Gastroesophageal sphincter (tissue), 4 donors: Measurements from ENCODE around the gene PARD3. TPM values are rescaled to one million over a fixed set of nuclear protein-coding genes. Genes with fewer than 3 reads are reported as not detected.

Experiments used
- ATAC-seq: fragments of 150-250 bp; one replicate; pipeline ENCODE4 v1.9.1; 2016; ENCODE audit warnings: mild to moderate bottlenecking, moderate library complexity
- H3K27ac ChIP-seq, 4 donors: fragments of 200-600 bp; sonication (generic) in 3 of 4; 1 replicate in 3 of 4; 2 replicates in 1 of 4; pipeline ENCODE4 v1.5.1; 2016 to 2019
- H3K27me3 ChIP-seq: fragments of 200-600 bp; sonication (generic); one replicate; pipeline ENCODE4 v1.5.1; 2019
- H3K36me3 ChIP-seq, 2 donors: fragments of 200-600 bp; sonication (generic); one replicate each; pipeline ENCODE4 v1.5.1; 2019; ENCODE audit warnings: control low read depth in 1 of 2
- H3K4me1 ChIP-seq, 3 donors: fragments of 200-600 bp; sonication (generic); 1 replicate in 2 of 3; 2 replicates in 1 of 3; pipeline ENCODE4 v1.5.1; 2016 to 2019; ENCODE audit warnings: control low read depth in 2 of 3
- H3K4me3 ChIP-seq, 2 donors: fragments of 200-600 bp; sonication (generic); one replicate each; pipeline ENCODE4 v1.5.1; 2019; ENCODE audit warnings: mild to moderate bottlenecking in 1 of 2, moderate library complexity in 1 of 2
- H3K9me3 ChIP-seq, 3 donors: fragments of 200-600 bp; sonication (generic); one replicate each; pipeline ENCODE4 v1.5.1; 2017 to 2019; ENCODE audit warnings: control low read depth in 2 of 3
- EP300 ChIP-seq: sonication (generic); formaldehyde crosslinking; IDR thresholded peaks from one replicate; pipeline ENCODE4 v1.6.1; 2017; ENCODE audit warnings: antibody characterized with exemption, mild to moderate bottlenecking
- POLR2A ChIP-seq, 2 donors: fragments of 450-650 bp; IDR thresholded peaks; one replicate each; pipeline ENCODE4 v1.6.1; 2017; ENCODE audit warnings: antibody characterized with exemption in 2 of 2, mild to moderate bottlenecking in 2 of 2, moderate library complexity in 1 of 2
- POLR2AphosphoS5 ChIP-seq: sonication (generic); formaldehyde crosslinking; IDR thresholded peaks from one replicate; pipeline ENCODE4 v1.6.1; 2017; ENCODE audit warnings: antibody characterized with exemption
- WGBS, 2 donors: methylation state at CpG; one replicate each; pipeline ENCODE4 v1.1.5; 2018; ENCODE audit warnings: low coverage in 1 of 2; 5-methylcytosine and 5-hydroxymethylcytosine counted together
- total RNA-seq, 4 donors: library from RNA; depleted of rRNA; stranded (reverse); fragments of >200 nt; gene quantifications; one replicate each; pipeline ENCODE4 v1.1.0, GENCODE V29; 2016
- TF ChIP-seq, protein P1 (sequence below), 4 experiments: fragments of 200-600 bp in 2 of 4; fragments of 450-650 bp in 2 of 4; sonication (generic) in 1 of 4; IDR thresholded peaks; one replicate each; pipeline ENCODE4 v1.5.1; 2017 to 2019; ENCODE audit warnings: antibody characterized with exemption in 4 of 4, mild to moderate bottlenecking in 2 of 4, moderate library complexity in 2 of 4

PARD3 gene
- total RNA-seq, 4 donors from 2014 or later: 101 to 127 (median 115) TPM

- Histone ChIP-seq H3K4me1 (peaks cover 0 to 31% (median 7%) of the 10 kb centered on the region in 3 donors), H3K4me3 (no peak overlapping the region), H3K36me3 (peaks cover 0 to 34% of the 10 kb centered on the region in 2 donors), H3K27ac (peak overlapping the region in 1 of 4 donors; percentile 37), H3K27me3 (no peaks in the 10 kb centered on the region), H3K9me3 (no peaks in the 10 kb centered on the region)
- TF ChIP-seq, protein P1, sequence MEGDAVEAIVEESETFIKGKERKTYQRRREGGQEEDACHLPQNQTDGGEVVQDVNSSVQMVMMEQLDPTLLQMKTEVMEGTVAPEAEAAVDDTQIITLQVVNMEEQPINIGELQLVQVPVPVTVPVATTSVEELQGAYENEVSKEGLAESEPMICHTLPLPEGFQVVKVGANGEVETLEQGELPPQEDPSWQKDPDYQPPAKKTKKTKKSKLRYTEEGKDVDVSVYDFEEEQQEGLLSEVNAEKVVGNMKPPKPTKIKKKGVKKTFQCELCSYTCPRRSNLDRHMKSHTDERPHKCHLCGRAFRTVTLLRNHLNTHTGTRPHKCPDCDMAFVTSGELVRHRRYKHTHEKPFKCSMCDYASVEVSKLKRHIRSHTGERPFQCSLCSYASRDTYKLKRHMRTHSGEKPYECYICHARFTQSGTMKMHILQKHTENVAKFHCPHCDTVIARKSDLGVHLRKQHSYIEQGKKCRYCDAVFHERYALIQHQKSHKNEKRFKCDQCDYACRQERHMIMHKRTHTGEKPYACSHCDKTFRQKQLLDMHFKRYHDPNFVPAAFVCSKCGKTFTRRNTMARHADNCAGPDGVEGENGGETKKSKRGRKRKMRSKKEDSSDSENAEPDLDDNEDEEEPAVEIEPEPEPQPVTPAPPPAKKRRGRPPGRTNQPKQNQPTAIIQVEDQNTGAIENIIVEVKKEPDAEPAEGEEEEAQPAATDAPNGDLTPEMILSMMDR (IDR thresholded peaks at IDR 0.05): no peak
- TF ChIP-seq EP300: no peak
- peak; percentile 81 for TF ChIP-seq POLR2AphosphoS5
- no peak for TF ChIP-seq POLR2A (IDR thresholded peaks at IDR 0.05)
- WGBS, 2 donors: 41 to 49% methylated on average over 5 of the region's 6 CpGs
- peak; percentile 69 for ATAC-seq
Observed at GRCh38 chr10:34319197-34319846, 495.8 kb downstream of the PARD3 start.

GRCh38 chr10:34316154-34316553 is 498.9 kb downstream of the PARD3 start:
- 59 to 82% methylated on average over 2 of the region's 2 CpGs for WGBS, 2 donors
- no peak overlapping the region for H3K27ac ChIP-seq
- H3K36me3 ChIP-seq: peaks cover 0 to 34% of the 10 kb centered on the region in 2 donors
- H3K4me3 ChIP-seq: no peak overlapping the region
- TF ChIP-seq EP300 (no peak), POLR2A (IDR thresholded peaks at IDR 0.05) (no peak), POLR2AphosphoS5 (no peak)
- TF ChIP-seq, protein P1 (IDR thresholded peaks at IDR 0.05): no peak
- H3K27me3 ChIP-seq: no peaks in the 10 kb centered on the region
- peaks cover 0 to 21% (median 5%) of the 10 kb centered on the region in 3 donors for H3K4me1 ChIP-seq
- H3K9me3 ChIP-seq: no peaks in the 10 kb centered on the region
- no peak for ATAC-seq

- no peak overlapping the region for H3K27ac ChIP-seq
- TF ChIP-seq EP300: no peak
- TF ChIP-seq POLR2AphosphoS5: no peak
- TF ChIP-seq, protein P1 (IDR thresholded peaks at IDR 0.05): no peak
- TF ChIP-seq POLR2A (IDR thresholded peaks at IDR 0.05): no peak
- ATAC-seq: no peak
- H3K4me1 ChIP-seq: peaks cover 0 to 9% (median 0%) of the 10 kb centered on the region in 3 donors
- H3K4me3 ChIP-seq: no peak overlapping the region
- 80 to 100% methylated on average over 5 of the region's 5 CpGs for WGBS, 2 donors
- no peaks in the 10 kb centered on the region for H3K9me3 ChIP-seq
- no peaks in the 10 kb centered on the region for H3K27me3 ChIP-seq
- H3K36me3 ChIP-seq: peaks cover 0 to 34% of the 10 kb centered on the region in 2 donors
Observed at GRCh38 chr10:34314457-34314856, 500.6 kb downstream of the PARD3 start.

DNA sequence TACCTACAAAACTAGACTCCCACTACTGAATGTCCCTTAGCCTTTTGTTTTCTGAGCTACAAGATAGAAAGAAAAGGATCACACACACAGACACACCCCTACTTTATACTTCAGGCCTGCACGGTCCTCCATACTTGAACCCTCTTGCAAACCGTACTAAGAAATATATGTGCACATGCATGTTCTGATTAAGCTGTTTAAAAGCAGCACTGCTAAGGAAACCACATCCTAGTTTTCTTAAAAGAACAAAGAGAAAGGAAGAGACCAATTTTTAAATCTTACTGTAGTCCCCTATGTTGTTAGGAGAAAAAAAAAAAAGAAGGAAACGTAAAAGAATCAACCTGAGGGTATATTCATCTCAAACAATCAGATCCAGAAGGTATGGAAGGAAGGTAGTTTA is 501.2 kb downstream of the PARD3 start:
- peaks cover 0 to 3% (median 0%) of the 10 kb centered on the region in 3 donors for H3K4me1 ChIP-seq
- no peak overlapping the region for H3K4me3 ChIP-seq
- H3K27ac ChIP-seq: no peak overlapping the region
- H3K27me3 ChIP-seq: no peaks in the 10 kb centered on the region
- 59 to 80% methylated on average over 1 to 2 of the region's 3 CpGs for WGBS, 2 donors
- no peak for TF ChIP-seq POLR2AphosphoS5
- no peak for TF ChIP-seq EP300
- TF ChIP-seq POLR2A (IDR thresholded peaks at IDR 0.05): no peak
- TF ChIP-seq, protein P1 (IDR thresholded peaks at IDR 0.05): no peak
- H3K36me3 ChIP-seq: peaks cover 0 to 34% of the 10 kb centered on the region in 2 donors
- no peaks in the 10 kb centered on the region for H3K9me3 ChIP-seq
- ATAC-seq: no peak

DNA sequence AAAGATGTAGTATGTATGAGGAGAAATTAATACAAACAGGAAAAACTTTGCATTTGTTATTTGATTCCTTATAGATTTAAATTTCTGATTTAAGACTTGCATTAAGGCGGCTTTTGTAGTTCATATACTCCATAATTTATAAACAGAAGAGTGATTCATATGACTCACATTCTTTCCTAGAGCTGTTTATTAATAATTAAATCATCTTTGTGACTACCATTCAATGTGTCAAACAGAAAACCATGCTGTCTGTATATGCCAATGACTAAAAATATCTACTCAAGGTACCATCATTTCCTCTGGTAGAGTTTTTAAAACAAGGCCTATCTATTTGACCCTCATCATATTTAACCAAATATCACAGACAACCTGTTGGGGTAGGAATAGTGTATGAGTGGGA is 501.7 kb downstream of the PARD3 start:
- Histone ChIP-seq H3K4me3 (no peak overlapping the region), H3K36me3 (peaks cover 0 to 36% of the 10 kb centered on the region in 2 donors), H3K4me1 (no peaks in the 10 kb centered on the region), H3K27ac (no peak overlapping the region), H3K9me3 (no peaks in the 10 kb centered on the region), H3K27me3 (no peaks in the 10 kb centered on the region)
- no peak for TF ChIP-seq POLR2A (IDR thresholded peaks at IDR 0.05)
- TF ChIP-seq POLR2AphosphoS5: no peak
- TF ChIP-seq, protein P1 (IDR thresholded peaks at IDR 0.05): no peak
- TF ChIP-seq EP300: no peak
- 60 to 75% methylated on average over 1 of the region's 1 CpG for WGBS, 2 donors
- no peak for ATAC-seq
